ENCODE measurements around the gene ZSWIM1.

DNA sequence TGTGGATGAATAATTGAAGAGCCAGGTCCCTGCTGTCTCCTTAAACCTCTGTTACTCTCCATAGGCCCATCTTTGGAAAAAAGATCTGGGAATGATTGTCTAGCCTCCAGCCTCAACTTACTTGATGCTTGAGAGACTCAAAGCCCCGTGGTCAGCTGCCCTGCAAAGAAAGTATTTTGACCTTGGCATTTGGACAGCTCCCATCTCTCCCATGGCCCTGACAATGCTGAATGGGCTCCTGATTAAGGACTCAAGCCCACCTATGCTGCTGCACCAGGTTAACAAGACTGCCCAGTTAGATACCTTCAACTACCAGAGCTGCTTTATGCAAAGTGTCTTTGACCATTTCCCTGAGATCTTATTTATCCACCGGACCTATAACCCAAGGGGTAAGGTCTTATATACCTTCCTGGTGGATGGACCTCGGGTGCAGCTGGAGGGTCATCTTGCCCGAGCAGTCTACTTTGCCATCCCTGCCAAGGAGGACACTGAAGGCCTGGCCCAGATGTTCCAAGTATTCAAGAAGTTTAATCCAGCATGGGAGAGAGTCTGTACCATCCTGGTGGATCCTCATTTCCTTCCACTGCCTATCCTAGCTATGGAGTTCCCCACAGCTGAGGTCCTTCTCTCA lies 1.6 kb downstream of the ZSWIM1 start:
- TF ChIP-seq, protein P1, sequence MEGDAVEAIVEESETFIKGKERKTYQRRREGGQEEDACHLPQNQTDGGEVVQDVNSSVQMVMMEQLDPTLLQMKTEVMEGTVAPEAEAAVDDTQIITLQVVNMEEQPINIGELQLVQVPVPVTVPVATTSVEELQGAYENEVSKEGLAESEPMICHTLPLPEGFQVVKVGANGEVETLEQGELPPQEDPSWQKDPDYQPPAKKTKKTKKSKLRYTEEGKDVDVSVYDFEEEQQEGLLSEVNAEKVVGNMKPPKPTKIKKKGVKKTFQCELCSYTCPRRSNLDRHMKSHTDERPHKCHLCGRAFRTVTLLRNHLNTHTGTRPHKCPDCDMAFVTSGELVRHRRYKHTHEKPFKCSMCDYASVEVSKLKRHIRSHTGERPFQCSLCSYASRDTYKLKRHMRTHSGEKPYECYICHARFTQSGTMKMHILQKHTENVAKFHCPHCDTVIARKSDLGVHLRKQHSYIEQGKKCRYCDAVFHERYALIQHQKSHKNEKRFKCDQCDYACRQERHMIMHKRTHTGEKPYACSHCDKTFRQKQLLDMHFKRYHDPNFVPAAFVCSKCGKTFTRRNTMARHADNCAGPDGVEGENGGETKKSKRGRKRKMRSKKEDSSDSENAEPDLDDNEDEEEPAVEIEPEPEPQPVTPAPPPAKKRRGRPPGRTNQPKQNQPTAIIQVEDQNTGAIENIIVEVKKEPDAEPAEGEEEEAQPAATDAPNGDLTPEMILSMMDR (IDR thresholded peaks at IDR 0.05; ENCODE audit: borderline replicate concordance, extremely low read depth, low read length, poor library complexity, severe bottlenecking) = no peak
- TF ChIP-seq EZH2 (IDR thresholded peaks at IDR 0.05; ENCODE audit: borderline replicate concordance, low read depth, low read length, severe bottlenecking) = no peak
